PC-9 (cell line): Measurements from ENCODE around the gene SOX18.

Experiments used
- EZH2 ChIP-seq: fragments of 200-600 bp; sonication (generic); IDR thresholded peaks from 2 replicates; pipeline ENCODE4 v1.8.0; 2017; ENCODE audit warnings: antibody characterized with exemption, low read depth
- TF ChIP-seq, protein P1 (sequence below): fragments of 200-600 bp; sonication (generic); conservative IDR thresholded peaks from 2 replicates; pipeline ENCODE4 v1.6.1; 2017; ENCODE audit warnings: mixed run types, antibody characterized with exemption, mild to moderate bottlenecking, moderate library complexity

DNA sequence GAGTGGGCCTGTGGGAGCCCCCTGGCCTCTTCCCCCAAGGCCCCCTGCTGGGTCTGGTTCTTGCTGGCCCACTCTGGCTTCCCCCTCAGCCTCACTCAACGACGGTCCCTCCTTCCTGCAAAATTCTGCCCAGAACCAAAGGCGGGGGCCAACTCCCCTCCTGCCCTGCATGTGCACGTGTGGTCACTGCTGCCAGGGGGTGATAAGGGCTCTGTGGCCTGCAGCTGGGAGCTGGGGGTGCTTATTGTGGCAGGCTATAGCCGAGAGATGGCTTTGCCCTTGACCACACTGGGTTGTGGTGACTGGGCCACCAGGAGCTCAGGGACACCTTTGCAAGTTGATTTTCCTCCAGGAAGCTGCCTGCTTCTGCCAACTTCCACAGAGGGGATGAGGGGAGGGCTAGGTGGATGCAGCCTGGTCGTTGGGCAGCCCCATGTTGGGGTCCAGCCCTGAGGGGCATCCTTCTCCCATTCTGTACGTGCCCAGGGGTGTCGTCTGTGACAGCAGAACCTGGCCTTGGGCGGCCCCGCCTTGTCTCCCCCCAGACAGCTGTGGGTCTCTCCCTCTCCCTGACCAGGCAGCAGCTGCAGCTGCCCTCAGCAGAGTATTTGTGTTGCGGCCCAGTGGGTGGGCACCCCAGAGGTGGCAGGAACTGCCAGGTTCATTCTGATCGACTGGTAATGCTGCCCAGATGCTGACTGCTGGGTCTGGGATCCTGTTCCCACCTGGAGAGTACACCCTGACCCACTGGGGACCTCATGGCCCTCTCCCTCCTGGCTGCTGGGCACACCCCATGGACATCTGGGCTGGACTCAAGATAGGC lies 19.2 kb upstream of the SOX18 start:
- TF ChIP-seq, protein P1, sequence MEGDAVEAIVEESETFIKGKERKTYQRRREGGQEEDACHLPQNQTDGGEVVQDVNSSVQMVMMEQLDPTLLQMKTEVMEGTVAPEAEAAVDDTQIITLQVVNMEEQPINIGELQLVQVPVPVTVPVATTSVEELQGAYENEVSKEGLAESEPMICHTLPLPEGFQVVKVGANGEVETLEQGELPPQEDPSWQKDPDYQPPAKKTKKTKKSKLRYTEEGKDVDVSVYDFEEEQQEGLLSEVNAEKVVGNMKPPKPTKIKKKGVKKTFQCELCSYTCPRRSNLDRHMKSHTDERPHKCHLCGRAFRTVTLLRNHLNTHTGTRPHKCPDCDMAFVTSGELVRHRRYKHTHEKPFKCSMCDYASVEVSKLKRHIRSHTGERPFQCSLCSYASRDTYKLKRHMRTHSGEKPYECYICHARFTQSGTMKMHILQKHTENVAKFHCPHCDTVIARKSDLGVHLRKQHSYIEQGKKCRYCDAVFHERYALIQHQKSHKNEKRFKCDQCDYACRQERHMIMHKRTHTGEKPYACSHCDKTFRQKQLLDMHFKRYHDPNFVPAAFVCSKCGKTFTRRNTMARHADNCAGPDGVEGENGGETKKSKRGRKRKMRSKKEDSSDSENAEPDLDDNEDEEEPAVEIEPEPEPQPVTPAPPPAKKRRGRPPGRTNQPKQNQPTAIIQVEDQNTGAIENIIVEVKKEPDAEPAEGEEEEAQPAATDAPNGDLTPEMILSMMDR, result no peak
- no peak for TF ChIP-seq EZH2
